GM12873 (cell line): ENCODE results near the gene H2AZ2.

Source experiments
- TF ChIP-seq, protein P1 (sequence below): IDR thresholded peaks from 2 replicates; pipeline ENCODE4 v1.5.1; 2012; ENCODE audit warnings: low read depth, mild to moderate bottlenecking, moderate library complexity, low read length, control low read depth; ENCODE audit not compliant: insufficient read depth; ENCODE audit errors: missing control alignments

The H2AZ2 gene

DNA sequence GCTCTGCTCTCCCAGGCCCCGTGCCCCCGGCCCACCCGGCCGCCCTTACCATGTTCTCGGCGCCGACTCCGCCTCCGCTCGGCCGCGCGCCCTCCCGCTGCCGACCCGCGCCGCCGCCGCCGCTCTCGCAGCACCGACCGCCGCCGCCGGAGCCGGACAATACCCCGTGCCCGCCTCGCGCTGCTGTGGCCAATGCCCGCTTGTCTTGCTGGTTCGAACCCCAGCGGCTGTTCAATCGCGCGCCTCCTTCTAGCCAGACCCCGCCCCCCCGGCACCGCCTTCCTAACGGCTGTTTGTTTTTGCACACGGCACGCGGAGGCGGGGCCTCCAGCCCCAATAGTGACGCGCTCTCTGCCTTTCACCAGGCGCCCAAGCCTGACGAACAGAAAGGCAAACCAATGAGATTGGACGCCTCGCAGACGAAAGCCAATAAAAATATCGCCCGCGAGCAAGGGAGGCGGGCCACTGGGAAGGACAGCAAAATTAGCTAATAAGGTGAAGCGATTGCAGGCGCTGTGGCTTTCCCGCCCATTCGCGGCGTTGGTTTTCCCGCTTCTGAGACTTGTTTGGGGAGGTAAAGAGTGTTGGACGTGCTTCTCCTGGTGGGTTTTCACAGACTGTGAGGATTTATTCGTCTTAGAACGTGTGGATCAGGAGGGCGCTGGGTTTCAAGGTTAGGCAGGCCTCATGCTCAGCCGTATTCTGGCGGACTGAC, at the start of gene H2AZ2:
H2AZ2 (minus strand) TSS at position 168 of the 715 bp plus-strand sequence; CDS start at position 52, 116 bp downstream.
- TF ChIP-seq, protein P1, sequence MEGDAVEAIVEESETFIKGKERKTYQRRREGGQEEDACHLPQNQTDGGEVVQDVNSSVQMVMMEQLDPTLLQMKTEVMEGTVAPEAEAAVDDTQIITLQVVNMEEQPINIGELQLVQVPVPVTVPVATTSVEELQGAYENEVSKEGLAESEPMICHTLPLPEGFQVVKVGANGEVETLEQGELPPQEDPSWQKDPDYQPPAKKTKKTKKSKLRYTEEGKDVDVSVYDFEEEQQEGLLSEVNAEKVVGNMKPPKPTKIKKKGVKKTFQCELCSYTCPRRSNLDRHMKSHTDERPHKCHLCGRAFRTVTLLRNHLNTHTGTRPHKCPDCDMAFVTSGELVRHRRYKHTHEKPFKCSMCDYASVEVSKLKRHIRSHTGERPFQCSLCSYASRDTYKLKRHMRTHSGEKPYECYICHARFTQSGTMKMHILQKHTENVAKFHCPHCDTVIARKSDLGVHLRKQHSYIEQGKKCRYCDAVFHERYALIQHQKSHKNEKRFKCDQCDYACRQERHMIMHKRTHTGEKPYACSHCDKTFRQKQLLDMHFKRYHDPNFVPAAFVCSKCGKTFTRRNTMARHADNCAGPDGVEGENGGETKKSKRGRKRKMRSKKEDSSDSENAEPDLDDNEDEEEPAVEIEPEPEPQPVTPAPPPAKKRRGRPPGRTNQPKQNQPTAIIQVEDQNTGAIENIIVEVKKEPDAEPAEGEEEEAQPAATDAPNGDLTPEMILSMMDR, result no peak

DNA sequence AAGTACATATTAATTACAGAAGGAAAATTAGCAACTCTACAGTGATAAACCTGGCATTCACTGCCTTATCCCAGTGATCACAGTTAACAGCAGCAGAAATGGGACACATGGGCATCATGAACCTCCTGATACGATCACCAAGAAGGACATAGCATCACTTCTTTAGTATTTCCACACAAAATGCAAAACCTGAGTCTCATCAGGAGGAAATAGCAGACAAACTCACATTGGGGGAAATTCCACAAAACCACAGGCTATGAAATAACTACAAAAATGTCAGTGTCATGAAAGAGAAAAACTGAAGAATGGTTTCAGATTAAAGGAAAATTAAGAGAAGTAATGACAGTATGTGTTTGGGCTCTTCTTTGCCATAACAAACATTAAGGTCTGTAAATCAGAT, 49.4 kb upstream of the H2AZ2 start:
- TF ChIP-seq, protein P1, result no peak

DNA sequence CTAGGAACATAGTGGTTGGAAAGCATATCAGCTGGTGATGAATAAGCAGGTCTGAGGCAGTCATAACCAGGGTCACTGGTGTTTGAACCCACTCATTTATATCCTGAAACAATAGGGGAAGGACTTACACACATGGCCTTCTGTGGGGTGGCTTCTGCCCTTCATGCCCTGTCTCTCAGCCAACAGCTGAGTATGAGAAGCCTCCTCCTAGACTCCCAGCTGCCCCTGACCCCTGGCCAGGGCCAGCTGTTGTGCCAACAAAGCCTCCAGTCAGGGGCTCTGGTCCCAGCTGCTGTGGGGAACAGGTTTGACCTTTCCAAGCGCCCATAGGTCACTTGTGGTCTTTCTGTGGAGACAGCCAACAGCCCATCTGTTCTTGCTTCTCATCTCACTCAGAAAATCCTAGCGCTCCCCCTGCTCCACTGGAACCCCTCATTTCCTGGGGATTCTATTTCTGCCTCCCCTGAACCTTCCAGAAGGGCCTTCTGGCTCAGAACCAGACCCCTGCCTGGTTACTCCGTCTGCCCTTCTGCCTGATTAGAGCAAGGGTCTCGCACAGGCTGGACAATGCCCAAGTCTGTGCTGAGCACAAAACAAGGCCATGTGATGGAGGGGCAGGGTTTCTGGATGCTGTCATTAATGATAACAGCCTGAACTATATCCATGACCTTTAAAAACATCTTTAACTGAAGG, 47.1 kb upstream of the H2AZ2 start:
- TF ChIP-seq, protein P1, result no peak

DNA sequence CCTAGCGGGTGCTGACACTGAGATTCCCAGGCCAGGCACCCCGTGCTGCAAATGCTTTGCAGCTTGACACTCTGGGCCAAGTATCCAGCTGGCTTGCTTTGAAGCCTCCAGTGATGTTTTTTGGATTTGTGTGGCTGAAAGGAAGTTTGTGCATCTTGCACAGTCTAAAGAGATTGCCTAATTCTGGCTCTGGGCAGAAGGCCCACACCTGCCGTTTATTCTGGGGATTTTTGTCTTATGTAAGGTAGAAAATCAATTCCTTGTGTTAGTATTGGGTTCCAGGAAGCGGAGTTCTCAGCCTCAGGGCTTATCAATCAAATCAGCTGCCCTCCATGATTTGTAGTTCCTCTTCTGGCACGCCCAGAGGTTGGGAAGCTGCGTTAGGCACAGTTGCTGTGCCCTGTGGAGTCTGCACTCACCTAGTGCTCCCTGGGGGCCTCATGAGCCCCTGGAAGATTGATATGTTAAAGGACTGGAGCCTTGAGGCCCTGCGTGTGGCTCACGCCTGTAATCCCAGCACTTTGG, 45.9 kb upstream of the H2AZ2 start:
- TF ChIP-seq, protein P1, result no peak

DNA sequence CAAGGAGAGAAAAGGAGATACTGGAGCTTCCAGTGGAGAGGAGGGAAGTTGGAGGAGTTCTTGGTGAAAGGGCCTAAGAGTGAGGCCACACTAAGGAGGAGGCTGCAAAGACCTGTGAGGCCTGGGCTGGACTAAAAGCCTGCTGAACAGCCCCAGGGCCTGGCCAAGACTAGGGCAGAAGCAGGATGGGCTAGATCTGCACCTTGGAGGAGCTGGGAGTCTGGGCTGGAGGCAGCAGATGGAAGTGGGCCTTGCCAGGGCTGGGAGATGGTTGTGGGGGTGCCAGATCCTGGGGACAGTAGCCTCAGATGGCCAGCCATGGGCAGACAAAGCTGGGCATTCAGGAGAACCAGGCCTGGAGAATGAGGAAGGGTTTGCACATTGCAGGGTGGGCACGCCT, 43.9 kb upstream of the H2AZ2 start:
- TF ChIP-seq, protein P1, result no peak

DNA sequence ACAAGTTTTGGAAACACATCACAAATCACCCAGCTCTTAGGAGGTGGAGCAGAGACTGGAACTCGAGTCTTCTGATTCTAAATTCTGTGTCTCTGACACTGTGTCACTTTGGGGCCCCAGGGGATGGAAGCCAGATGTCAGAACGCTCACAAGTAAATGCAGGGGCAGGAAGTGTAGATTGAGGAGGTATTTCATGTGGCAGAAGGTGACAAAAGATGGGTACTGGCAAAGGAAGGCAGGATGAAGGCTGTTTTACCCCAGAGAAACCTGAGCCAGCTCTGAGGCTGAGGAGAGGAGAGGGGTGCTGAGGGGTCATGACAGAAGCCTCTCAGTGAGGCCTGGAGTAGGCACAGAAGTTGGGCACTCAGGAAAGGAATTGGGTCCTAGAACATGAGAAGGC, 43.5 kb upstream of the H2AZ2 start:
- TF ChIP-seq, protein P1, result no peak

DNA sequence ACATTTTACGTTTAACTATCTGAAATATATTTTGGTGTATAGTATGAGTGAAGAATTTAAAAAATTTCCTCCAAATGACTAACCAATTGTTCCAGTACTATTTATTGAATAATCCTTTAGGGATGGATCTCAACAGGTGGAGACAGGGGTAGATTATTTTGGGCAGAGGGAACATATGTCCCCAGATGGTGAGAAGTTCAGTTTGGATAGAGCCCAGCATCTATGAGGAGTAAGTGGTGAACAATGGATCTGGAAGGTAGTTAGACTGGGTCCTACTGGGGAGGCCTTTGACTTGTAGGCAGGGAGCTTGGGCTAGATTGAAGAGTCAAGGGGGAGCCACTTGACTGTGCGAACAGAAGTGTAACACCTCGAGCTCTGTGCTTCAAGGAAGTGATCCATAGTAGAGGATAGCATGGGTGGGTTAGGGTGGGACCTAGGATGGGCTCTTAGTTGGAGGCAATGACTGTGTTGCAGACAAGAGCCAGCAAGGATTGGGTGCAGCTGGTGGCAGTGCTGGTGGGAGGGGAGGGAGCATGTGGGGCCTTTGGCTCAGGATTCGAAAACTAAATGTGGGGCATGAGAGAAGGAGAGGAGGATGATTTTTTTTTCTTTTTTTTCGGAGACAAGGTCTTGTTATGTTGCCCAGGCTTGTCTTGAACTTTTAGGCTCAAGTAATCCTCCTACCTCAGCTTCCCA, 41.3 kb upstream of the H2AZ2 start:
- TF ChIP-seq, protein P1, result no peak
